NCI-H1436 treated with DMSO at 0.1 percent for 48 hours (cell line): ENCODE measurements around the gene KIAA0319L.

Experiments used
- DNase-seq: peaks from one replicate; lab custom pipeline; 2025; lab: John Stamatoyannopoulos, UW

The KIAA0319L gene

GRCh38 chr1:35536556-35537162, 20.5 kb downstream of the KIAA0319L start:
- DNase-seq: no peak

DNA sequence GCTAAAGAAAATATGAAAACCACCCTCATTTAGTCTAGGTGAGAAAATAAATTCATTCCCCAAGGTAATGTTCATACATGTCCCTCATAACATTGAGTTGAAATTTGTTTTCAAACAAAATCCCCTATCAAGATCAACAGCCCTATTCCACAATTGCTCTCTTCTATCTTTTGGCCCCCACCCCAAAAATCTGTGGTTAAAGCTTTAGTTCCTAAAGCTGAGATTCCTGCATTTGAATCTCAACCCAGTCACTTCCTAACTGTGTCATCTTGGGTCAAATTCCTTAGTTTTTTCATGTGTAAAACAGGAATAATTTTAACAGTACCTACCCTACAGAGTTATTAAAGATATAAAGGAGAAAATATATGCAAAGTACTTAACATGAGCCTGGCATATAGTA, 22.0 kb downstream of the KIAA0319L start:
- DNase-seq: no peak

- DNase-seq: no peak
Measured at GRCh38 chr1:35533586-35533985, 23.6 kb downstream of the KIAA0319L start.

DNA sequence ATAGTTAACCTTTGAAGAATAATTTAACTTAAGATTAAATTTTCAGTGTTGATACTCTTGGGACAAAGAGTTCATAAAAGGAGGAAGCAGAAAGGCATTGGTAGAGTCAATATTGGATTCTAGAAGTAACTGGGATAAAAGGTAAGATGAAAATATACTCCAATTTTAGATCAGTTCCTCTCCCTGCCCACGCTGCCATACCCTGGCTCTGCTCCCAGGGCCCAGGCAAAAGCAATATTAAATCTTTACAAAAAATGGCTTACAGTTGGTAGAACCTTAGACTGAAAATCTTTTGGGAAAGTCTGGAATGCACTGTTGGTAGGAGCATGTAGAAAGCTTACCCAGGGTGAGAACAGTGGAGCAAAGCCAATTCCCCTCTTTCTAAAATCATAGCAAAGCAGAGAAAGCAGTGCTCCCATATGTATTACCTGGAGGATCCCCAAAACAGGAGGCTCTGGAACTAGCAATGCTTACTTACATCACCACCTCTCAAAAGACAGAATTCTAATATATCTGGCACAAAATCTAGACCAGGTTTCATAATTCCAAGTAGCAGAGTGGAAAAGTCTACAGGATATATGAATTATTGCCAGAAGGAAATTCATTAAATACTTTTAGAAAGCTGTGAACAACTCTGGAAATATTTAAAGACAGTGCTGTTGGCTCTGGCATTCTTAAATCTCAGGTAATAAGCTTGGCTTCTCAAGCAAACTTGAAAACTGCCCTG, 24.5 kb downstream of the KIAA0319L start:
- DNase-seq: no peak

GRCh38 chr1:35531368-35531767, 25.8 kb downstream of the KIAA0319L start:
- no peak for DNase-seq

- DNase-seq: no peak
Measured at GRCh38 chr1:35530946-35531345, 26.3 kb downstream of the KIAA0319L start.

DNA sequence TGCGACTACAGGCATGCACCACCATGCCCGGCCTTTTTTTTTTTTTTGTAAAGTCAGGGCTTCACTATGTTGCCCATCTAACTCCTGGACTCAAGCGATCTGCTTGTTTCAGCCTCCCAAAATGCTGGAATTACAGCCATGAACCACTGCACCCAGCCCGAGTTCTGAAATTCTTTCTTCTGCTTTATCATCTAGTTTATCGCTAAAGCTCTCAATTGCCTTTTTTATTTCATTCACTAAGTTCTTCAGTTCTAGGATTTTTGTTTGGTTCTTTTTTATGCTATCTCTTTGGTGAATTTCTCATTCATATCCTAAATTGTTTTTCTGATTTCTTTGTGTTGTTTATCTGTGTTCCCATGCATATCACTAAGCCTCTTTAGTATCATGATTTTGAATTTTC, 27.0 kb downstream of the KIAA0319L start:
- DNase-seq: no peak

DNA sequence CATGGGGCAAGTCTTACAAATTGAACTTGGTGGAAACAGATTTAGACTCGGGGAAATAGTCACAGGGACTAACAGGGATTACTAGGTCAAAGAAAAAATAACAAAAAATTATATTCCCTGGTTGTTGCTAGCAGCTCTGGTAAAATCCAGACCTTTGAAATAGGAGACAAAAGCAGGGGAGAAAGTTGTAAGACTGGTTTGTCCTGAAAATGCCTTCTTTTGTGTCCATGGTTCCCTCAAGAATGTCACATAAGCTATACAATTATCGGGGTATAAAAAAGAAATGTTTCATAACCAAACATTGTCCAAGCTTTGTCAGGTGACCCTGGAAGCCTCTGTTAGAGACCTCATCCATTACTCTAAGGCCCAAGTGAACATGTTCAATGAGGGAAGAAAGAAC, 33.1 kb downstream of the KIAA0319L start:
- no peak for DNase-seq

GRCh38 chr1:35519432-35519831, 37.8 kb downstream of the KIAA0319L start:
- DNase-seq: no peak

- DNase-seq: no peak
Measured at GRCh38 chr1:35518183-35518582, 39.0 kb downstream of the KIAA0319L start.

GRCh38 chr1:35511305-35511704, 45.9 kb downstream of the KIAA0319L start:
- no peak for DNase-seq

- no peak for DNase-seq
Measured at GRCh38 chr1:35509558-35509957, 47.6 kb downstream of the KIAA0319L start.

DNA sequence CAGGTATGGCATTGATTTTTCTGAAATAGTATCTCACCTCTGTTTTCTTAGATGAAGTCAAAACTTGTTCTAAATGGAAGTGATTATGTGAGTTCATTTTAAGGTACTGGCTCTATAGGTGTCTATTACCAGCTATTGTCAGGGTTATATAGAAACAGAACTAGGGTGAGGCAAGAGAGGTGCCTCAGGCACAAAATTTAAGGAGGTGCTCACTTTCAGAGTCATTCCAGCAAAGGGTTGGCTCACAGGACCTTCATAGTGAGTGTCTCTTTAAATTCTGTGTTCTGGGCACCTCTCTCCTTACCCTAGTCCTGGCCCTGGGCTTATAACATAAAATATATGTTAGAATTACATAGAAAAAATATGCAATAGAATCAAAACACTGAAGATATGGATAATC, 49.3 kb downstream of the KIAA0319L start:
- DNase-seq: no peak

DNA sequence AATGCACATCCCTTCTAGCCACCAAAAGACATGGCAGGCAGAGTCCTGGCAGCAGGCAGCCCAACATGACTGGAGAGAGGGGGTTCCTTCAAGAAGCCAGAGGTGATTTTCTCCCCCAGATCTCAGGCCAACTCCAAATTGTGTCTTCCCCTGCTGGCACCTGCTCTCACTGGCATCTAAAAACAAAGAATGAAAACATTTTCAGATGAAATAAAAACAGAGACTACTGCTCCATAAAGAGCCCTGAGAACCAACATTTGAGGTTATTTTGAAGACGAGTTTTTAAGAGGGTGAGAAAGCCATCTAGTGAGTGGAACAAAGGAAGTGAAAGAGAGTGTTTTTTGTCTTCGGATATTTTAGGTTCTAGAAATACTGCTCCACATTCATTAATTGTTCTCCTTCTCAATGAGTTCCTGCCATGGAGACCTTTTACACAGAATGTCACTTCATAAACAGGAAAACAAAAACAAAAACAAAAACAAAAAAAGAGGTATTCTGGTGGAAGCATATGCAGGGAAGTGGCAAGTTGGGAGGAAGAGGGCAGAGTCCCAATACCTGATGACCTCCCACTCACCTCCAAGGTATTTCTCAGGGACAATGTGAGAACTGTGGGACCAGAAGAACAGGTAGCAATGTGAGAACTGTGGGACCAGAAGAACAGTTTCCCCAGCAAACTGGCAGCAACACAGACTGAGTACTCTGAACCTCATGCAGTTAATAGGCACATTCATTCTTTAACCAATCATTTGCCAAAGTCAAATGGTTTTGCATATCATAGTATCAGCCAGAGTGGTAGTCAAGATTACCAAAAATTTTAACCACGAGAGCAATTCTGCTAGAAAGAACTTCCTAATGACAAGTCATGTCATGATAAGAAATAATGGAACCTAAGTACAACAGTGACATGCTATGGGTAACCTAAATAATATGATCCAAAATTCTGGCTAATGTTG, 50.0 kb downstream of the KIAA0319L start:
- no peak for DNase-seq

DNA sequence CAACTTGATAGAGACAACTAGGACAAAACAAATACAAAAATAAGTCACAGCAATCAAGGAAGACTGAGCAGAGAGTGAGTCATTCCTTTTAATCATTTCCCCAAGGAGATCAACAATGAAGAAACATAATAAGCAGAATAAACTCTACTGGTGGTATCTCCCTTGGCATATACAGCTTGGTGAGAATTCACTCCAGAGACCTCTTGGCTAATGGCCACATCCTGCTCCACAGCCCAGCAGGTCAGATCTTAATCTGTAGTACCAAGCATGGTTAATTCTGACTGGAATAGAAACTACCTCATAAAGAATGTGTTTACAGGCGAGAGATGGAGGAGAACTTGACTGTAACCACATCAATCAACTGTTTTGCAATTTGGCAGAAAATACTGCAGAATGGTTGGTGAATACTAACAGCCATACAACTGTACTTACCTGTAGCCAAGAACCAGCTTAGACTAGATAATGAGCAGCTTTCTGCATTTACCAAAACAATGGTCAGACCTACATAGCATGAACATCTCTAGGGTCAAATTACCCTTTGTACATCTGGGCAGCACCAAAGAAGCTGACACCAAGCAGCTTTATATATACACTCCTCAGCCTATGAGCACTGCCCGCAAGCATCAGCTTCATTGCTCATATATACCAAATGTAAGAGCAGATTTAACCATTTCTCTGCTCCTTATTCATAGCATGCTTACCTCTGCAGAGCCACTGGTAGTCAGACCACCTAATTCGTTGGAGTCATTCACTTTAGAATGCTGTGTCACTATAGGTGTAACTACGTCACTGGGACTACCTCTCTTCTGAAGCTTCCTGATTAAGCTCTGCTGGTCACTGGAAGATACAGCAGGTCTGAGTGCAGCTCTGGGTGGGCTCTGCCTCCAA, 51.0 kb downstream of the KIAA0319L start:
- no peak for DNase-seq

DNA sequence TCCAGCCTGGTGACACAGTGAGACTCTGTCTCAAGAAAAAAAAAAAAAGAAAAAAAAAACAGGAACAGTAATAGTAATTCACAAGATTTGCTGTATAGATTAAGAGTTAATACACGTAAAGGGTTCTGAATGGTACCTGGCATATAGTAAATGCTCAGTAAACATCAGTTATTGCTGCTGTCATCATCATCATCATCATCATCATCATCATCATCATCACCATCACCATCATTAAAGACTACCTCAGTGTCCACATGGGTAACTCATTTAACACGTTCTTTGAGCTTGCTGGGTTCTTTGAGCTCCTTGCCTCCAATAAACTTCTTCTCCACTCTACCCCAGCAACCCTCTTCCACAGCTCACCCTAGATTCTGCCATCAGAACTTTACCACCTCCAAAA, 55.0 kb downstream of the KIAA0319L start:
- DNase-seq: no peak

DNA sequence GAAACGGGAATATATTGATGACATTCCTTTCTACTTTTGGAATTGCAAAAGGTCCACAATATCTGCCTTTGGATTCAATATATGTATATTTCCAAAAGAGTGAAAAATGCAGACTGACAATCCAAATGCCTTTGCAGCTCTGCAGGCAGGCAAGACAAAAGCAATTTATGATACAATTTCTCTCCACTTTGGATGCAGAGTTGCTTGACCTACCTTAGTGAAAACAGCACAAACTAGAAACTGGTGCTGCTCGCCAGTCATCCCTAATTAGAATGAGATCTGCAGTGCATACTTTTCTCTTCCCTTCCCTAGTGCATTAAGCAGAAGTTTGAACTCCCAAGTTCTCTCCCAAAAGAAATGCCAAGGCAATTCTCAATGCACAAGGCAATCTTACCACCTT, 56.8 kb downstream of the KIAA0319L start:
- no peak for DNase-seq

DNA sequence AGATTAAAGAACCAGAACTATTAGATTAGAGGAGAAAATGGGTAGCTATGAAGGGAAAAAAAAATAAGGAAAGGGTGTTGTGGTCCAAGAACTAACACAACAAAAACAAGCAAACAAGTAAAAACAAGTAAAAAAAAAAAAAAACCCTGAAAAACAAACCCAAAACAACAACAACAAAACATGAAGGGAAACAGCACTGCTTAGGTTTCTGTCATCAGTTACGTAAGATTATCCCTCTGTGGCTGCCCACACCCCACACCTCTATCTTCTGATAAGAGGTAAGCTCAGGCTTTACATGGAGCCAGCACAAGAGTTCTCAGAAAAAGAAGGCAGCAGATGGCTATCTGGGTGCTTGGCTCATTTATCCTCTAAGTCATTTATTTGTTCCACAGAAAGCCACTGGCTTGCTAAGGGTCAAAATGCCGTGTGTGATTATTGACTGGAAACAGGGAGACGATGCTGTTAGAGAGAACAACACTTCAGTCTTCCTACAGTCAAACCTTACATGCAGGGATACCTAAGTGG, 57.5 kb downstream of the KIAA0319L start:
- no peak for DNase-seq

DNA sequence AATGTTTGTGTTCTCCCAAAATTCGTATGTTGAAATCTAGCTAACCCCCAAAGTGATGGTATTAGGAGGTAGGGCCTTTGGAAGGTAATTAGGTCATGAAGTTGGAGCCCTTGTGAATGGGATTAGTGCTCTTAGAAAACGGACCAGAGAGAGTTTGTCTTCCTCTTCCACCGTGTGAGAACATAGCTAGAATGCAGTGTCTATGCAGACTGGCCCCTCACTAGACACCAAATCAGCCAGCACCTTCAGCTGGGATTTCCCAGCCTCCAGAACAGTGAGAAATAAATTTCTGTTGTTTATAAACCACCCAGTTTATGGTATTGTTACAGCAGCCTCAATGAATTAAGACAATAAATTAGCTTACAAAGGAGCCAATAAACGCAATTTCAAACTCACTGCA, 58.0 kb downstream of the KIAA0319L start:
- DNase-seq: no peak

DNA sequence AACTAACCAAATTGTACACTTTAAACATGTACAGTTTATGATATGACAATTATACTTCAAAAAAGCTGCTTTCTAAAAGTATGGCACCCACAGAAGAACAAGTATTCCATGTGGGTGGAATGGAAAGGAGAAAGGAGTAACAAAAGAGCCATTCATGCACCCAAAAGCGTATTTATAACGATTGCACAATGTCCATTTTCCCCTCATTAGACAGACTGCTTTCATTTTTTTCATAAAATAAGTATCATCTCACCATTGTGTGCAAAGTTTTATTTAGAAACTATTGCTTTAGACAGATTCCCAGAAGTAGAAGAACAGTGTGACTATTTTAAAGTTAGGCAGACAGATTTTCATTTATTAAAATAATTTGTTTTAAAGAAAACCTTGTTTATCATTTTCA, 59.6 kb downstream of the KIAA0319L start:
- DNase-seq: no peak

DNA sequence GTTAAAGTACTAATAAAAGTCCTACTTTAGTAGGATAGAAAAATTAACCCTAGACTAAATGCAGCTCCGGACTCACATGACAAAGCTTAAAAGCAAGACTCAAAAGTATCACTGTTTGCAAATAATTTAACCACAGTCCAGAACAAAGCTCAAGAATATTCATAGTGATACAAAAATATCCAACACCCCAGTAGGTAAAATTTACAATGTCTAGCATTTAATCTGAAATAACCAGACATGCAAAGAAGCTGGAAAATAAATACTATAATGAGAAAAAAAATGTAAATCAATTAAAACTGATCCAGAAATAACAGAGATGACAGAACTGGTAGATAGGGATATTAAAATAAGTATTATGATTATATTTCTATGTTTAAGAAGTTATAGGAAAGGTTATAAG, 67.0 kb downstream of the KIAA0319L start:
- DNase-seq: no peak

DNA sequence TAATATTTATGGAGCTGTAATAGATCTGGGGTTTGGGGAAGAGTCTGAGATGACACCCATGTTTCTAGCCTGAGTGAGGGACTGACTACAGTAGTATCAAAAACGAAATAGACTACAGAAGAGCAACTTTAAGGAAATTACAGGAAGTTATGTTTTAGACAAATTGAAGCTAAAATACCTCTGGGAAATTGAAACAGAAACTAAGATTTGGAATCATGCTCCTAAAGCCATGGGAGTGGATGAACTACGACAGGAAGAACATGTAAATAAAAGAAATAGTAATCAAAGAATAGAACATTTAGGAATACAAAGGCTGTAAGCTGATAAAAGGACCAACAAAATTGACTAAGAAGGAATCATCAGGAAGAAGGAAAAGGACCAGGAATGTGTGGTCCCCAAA, 68.9 kb downstream of the KIAA0319L start:
- no peak for DNase-seq
